Endodermal cell (in vitro differentiated cells): Measurements from ENCODE around the gene DESI2. TPM values are rescaled to one million over a fixed set of nuclear protein-coding genes. Genes with fewer than 3 reads are reported as not detected.
"Not testable (repeated sequence)": the region's sequence is repeated elsewhere in the genome, so short reads cannot be mapped to it uniquely, and the experiment has no call there.

Experiments
- DNase-seq: peaks from one replicate; pipeline ENCODE4 v3.0.0-alpha.2; 2017
- H3K27ac ChIP-seq: 2 replicates; pipeline ENCODE4 v1.5.1; 2013; ENCODE audit warnings: mild to moderate bottlenecking, low read depth, low read length, moderate library complexity
- H3K27me3 ChIP-seq: 2 replicates; pipeline ENCODE4 v1.6.1; 2013; ENCODE audit warnings: mild to moderate bottlenecking, low read length, moderate library complexity; ENCODE audit not compliant: insufficient read depth, control insufficient read depth, poor library complexity, severe bottlenecking
- H3K36me3 ChIP-seq: 2 replicates; pipeline ENCODE4 v1.7.0; 2013; ENCODE audit warnings: mild to moderate bottlenecking, low read length, moderate library complexity; ENCODE audit not compliant: control insufficient read depth, insufficient read depth
- H3K4me1 ChIP-seq: one replicate; pipeline ENCODE4 v1.7.0; 2013; ENCODE audit warnings: low read length; ENCODE audit not compliant: control insufficient read depth, insufficient read depth
- H3K4me3 ChIP-seq: 2 replicates; pipeline ENCODE4 v1.5.1; 2013; ENCODE audit warnings: mild to moderate bottlenecking, low read length, moderate library complexity
- H3K9ac ChIP-seq: 2 replicates; pipeline ENCODE4 v1.6.1; 2013; ENCODE audit warnings: mild to moderate bottlenecking, low read length, moderate library complexity; ENCODE audit not compliant: poor library complexity, severe bottlenecking; ENCODE audit errors: extremely low read depth
- H3K9me3 ChIP-seq: 2 replicates; pipeline ENCODE4 v1.6.1; 2013; ENCODE audit warnings: mild to moderate bottlenecking, low read length, moderate library complexity; ENCODE audit not compliant: control insufficient read depth
- H3K27ac Mint-ChIP-seq: 2 replicates; pipeline ENCODE4 v1.8.0; 2020; ENCODE audit warnings: mixed read lengths
- H3K27me3 Mint-ChIP-seq: 2 replicates; pipeline ENCODE4 v1.8.0; 2021; ENCODE audit warnings: mild to moderate bottlenecking, mixed read lengths; ENCODE audit not compliant: insufficient read depth
- H3K36me3 Mint-ChIP-seq: 2 replicates; pipeline ENCODE4 v1.8.0; 2020; ENCODE audit warnings: low read depth, mixed read lengths
- H3K4me1 Mint-ChIP-seq: 2 replicates; pipeline ENCODE4 v1.8.0; 2020; ENCODE audit warnings: mixed read lengths
- H3K4me3 Mint-ChIP-seq: 2 replicates; pipeline ENCODE4 v1.8.0; 2020; ENCODE audit warnings: mild to moderate bottlenecking, moderate library complexity, mixed read lengths
- H3K9me3 Mint-ChIP-seq: 2 replicates; pipeline ENCODE4 v1.8.0; 2020; ENCODE audit warnings: mild to moderate bottlenecking, mixed read lengths
- WGBS, 2 experiments: methylation state at CpG; one replicate each; pipeline versions ENCODE4 v1.1.5 to v1.1.7; 2013; ENCODE audit warnings: missing lambda C conversion rate in 2 of 2, mixed read lengths in 1 of 2; ENCODE audit not compliant: insufficient coverage in 1 of 2, insufficient read length in 1 of 2; 5-methylcytosine and 5-hydroxymethylcytosine counted together
- total RNA-seq, 2 donors: library from RNA; stranded (reverse); fragmentation: NEBNext Ultra II Directional in 1 of 2; extraction: Animal tissue kit (Norgen Biotek cat#: 25700) in 1 of 2; gene quantifications; 2 replicates in 1 of 2; 3 replicates in 1 of 2; pipeline ENCODE4 v1.2.1, GENCODE V29; 2021
- TF ChIP-seq, protein P1 (sequence below): fragments of 200-600 bp; sonication (generic); conservative IDR thresholded peaks from 2 replicates; pipeline ENCODE4 v1.5.0; 2021; ENCODE audit warnings: antibody characterized with exemption, mild to moderate bottlenecking

DESI2 gene
- total RNA-seq, 2 donors from 2014 or later: 50.0 to 50.2 TPM

DNA sequence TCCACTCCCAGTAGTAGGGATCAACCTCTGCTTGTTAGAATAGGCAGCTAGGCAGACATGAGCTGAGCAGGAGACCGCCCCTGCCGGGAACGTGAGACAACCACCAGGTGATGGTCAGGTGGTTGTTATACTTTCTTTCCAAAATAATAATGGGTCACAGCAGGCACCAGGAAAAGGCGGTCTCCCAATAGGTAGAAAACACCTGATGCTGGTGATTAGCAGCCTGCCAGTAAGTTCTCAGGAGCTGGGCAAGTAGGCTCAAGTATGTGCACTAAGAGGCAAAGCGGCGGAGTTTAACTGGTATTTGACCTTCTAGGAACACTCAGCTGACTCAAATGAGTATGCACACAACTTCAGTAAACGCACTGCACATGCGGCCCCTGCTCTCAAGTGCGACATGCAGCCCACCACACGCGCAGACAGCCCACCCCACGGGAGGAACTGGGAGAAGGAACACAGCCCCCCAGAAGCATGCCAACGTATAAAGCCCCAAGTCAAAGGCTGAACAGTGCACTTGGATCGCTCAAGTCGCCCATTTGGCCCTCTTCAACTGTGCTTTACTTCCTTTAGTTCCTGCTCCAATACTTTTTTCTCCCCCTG is 80.0 kb downstream of the DESI2 start:
- no peaks in the 10 kb centered on the region for H3K36me3 Mint-ChIP-seq
- TF ChIP-seq, protein P1, sequence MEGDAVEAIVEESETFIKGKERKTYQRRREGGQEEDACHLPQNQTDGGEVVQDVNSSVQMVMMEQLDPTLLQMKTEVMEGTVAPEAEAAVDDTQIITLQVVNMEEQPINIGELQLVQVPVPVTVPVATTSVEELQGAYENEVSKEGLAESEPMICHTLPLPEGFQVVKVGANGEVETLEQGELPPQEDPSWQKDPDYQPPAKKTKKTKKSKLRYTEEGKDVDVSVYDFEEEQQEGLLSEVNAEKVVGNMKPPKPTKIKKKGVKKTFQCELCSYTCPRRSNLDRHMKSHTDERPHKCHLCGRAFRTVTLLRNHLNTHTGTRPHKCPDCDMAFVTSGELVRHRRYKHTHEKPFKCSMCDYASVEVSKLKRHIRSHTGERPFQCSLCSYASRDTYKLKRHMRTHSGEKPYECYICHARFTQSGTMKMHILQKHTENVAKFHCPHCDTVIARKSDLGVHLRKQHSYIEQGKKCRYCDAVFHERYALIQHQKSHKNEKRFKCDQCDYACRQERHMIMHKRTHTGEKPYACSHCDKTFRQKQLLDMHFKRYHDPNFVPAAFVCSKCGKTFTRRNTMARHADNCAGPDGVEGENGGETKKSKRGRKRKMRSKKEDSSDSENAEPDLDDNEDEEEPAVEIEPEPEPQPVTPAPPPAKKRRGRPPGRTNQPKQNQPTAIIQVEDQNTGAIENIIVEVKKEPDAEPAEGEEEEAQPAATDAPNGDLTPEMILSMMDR: no peak
- H3K27me3 Mint-ChIP-seq: peaks cover 39% of the 10 kb centered on the region
- Histone ChIP-seq H3K36me3 (no peaks in the 10 kb centered on the region), H3K9me3 (peaks cover 12% of the 10 kb centered on the region), H3K4me1 (peaks cover under 1% of the 10 kb centered on the region), H3K4me3 (no peak overlapping the region), H3K9ac (no peak overlapping the region), H3K27ac (no peak overlapping the region), H3K27me3 (peaks cover 22% of the 10 kb centered on the region)
- H3K4me1 Mint-ChIP-seq: peaks cover 6% of the 10 kb centered on the region
- no peak overlapping the region for H3K4me3 Mint-ChIP-seq
- WGBS, 2 experiments: 94 to 95% methylated on average over 4 to 15 of the region's 15 CpGs
- DNase-seq: no peak
- peaks cover 11% of the 10 kb centered on the region for H3K9me3 Mint-ChIP-seq
- no peak overlapping the region for H3K27ac Mint-ChIP-seq

DNA sequence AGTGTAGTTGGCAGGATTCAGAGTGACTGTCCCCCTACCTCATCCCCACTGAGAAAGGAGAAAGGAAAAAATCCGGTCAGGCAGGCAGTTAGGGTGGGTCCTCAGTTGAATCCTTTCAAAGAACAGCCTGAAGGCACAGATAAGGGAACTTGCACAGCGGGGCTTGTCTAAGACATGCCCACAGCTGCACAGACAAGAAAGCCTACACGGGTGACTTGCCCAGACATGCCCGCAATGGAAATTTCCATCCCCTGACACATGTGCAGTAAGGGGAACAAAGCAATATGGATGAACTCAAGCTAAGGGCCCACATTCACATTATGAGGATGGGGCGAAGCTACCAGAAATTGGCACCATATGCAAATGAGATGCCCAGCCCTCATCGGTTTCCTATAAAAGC is 82.5 kb downstream of the DESI2 start:
- Mint-ChIP-seq H3K27ac (no peak overlapping the region), H3K4me1 (peaks cover 4% of the 10 kb centered on the region), H3K4me3 (no peak overlapping the region), H3K9me3 (peaks cover 11% of the 10 kb centered on the region), H3K36me3 (no peaks in the 10 kb centered on the region), H3K27me3 (peaks cover 19% of the 10 kb centered on the region)
- TF ChIP-seq, protein P1: no peak
- no peak overlapping the region for H3K9ac ChIP-seq
- H3K36me3 ChIP-seq: no peaks in the 10 kb centered on the region
- H3K9me3 ChIP-seq: peaks cover 12% of the 10 kb centered on the region
- H3K4me1 ChIP-seq: no peaks in the 10 kb centered on the region
- DNase-seq: no peak
- WGBS, 2 experiments: 88 to 93% methylated on average over 5 to 6 of the region's 6 CpGs
- peaks cover 12% of the 10 kb centered on the region for H3K27me3 ChIP-seq
- H3K27ac ChIP-seq: peak overlapping the region; percentile 24
- H3K4me3 ChIP-seq: peak overlapping the region; percentile 17

DNA sequence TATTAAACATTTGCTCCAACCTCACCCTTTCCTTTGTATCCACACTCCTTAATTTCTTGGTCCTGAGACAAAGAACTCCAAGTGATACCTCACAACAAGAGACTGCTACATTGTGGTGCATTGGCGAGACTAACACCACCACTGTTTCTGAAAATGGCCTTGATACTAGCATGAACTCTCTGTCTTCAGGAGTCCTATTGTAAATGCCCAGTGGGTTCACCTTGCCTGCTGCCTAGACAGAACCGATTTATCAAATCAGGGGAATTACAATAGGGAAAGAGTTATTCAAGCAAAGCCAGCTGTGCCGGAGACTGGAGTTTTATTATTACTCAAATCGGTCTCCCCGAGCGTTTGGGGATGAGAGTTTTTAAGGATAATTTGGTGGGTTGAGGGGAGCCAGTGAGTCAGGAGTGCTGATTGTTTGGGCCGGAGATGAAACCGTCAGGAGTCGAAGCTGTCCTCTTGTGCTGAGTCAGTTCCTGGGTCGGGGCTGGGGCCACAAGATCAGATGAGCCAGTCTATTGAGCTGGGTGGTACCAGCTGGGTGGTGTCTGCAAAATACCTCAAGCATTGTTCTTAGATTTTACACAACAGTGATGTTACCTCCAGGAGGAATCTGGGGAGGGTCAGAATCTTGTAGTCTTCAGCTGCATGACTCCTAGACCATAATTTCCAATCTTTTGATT is 83.1 kb downstream of the DESI2 start:
- Mint-ChIP-seq H3K4me3 (no peak overlapping the region), H3K27me3 (peaks cover 17% of the 10 kb centered on the region), H3K4me1 (peaks cover 2% of the 10 kb centered on the region), H3K27ac (peak overlapping the region; percentile 39), H3K9me3 (peaks cover 11% of the 10 kb centered on the region), H3K36me3 (no peaks in the 10 kb centered on the region)
- Histone ChIP-seq H3K36me3 (no peaks in the 10 kb centered on the region), H3K27ac (no peak overlapping the region), H3K27me3 (peaks cover 9% of the 10 kb centered on the region), H3K4me3 (no peak overlapping the region), H3K9me3 (peaks cover 12% of the 10 kb centered on the region), H3K4me1 (no peaks in the 10 kb centered on the region), H3K9ac (no peak overlapping the region)
- TF ChIP-seq, protein P1: no peak
- DNase-seq: no peak
- 86 to 93% methylated on average over 8 to 10 of the region's 10 CpGs for WGBS, 2 experiments

DNA sequence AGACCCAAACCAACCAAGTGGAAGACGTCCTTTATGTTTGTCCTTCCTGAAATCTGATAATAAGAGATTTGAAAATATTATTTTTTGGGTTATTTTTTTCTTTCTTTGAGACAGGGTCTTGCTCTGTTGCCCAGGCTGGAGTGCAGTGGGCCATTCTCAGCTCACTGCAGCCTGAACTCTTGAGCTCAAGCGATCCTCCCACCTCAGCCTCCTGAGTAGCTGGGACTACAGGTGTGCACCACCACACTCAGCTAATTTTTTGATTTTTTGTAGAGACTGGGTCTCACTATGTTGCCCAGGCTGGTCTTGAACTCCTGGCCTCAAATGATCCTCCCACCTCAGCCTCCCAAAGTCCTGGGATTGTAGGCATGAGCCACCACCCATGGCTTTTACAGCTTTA is 86.2 kb downstream of the DESI2 start:
- not testable (repeated sequence) for H3K4me1 Mint-ChIP-seq, H3K9ac ChIP-seq, DNase-seq, H3K27me3 Mint-ChIP-seq, H3K4me3 Mint-ChIP-seq, H3K27me3 ChIP-seq, H3K27ac Mint-ChIP-seq, H3K4me3 ChIP-seq, H3K27ac ChIP-seq, H3K36me3 Mint-ChIP-seq, H3K36me3 ChIP-seq, H3K4me1 ChIP-seq
- H3K9me3 Mint-ChIP-seq: peaks cover 11% of the 10 kb centered on the region
- peaks cover 12% of the 10 kb centered on the region for H3K9me3 ChIP-seq
- 84 to 100% methylated on average over 2 of the region's 2 CpGs for WGBS, 2 experiments

DNA sequence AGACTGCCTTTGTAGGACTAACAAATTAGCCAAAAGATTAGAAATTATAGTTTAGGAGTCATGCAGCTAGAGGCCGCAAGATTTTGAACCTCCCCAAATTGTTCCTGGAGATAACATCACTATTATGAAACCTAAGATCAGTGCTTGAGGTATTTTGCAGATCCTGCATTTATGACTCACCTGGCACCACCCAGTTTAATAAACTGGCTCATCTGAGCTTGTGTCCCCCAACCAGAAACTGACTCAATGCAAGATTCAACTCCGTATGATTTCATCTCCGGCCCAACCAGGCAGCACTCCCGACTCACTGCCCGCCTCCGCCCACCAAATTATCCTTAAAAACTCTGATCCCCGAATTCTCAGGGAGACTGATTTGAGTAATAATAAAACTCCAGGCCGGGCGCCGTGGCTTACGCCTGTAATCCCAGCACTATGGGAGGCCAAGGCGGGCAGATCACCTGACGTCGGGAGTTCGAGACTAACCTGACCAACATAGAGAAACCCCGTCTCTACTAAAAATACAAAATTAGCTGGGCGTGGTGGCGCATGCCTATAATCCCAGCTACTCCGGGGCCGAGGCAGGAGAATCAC is 87.2 kb downstream of the DESI2 start:
- H3K36me3 Mint-ChIP-seq, H3K9me3 ChIP-seq, H3K27ac Mint-ChIP-seq, H3K27me3 ChIP-seq, H3K9ac ChIP-seq, H3K9me3 Mint-ChIP-seq, H3K4me1 ChIP-seq, H3K27ac ChIP-seq, H3K4me1 Mint-ChIP-seq, H3K36me3 ChIP-seq, H3K27me3 Mint-ChIP-seq, H3K4me3 ChIP-seq, H3K4me3 Mint-ChIP-seq, DNase-seq: not testable (repeated sequence)
- WGBS, 2 experiments: 83 to 88% methylated on average over 16 to 20 of the region's 20 CpGs
